Aorta (tissue), 5 donors: ENCODE measurements around the gene MIPOL1. TPM values are rescaled to one million over a fixed set of nuclear protein-coding genes. Genes with fewer than 3 reads are reported as not detected.
"Not testable (repeated sequence)": the region's sequence is repeated elsewhere in the genome, so short reads cannot be mapped to it uniquely, and the experiment has no call there.

ENCODE experiments used
- ATAC-seq: fragments of 200-7000 bp; cut with Tn5 transposase; one replicate; pipeline ENCODE4 v1.9.1; 2022; ENCODE audit warnings: moderate library complexity; ENCODE audit not compliant: low FRiP score
- DNase-seq, 2 donors: peaks; one replicate each; pipeline ENCODE4 v3.0.0-alpha.2; 2020
- H3K27ac ChIP-seq, 2 donors: one replicate each; pipeline ENCODE4 v1.5.1; 2013; ENCODE audit warnings: low read length in 2 of 2, mild to moderate bottlenecking in 2 of 2, moderate library complexity in 2 of 2, control low read depth in 1 of 2, inconsistent platforms in 1 of 2, low read depth in 1 of 2
- H3K27me3 ChIP-seq, 2 donors: one replicate each; pipeline ENCODE4 v1.6.1; 2013; ENCODE audit warnings: control low read depth in 1 of 2, low read length in 1 of 2, mild to moderate bottlenecking in 1 of 2, moderate library complexity in 1 of 2; ENCODE audit not compliant: insufficient read depth in 2 of 2, control insufficient read depth in 1 of 2
- H3K36me3 ChIP-seq, 2 donors: one replicate each; pipeline ENCODE4 v1.6.1; 2013; ENCODE audit warnings: control low read depth in 1 of 2, low read length in 1 of 2, mild to moderate bottlenecking in 1 of 2; ENCODE audit not compliant: insufficient read depth in 2 of 2, control insufficient read depth in 1 of 2
- H3K4me1 ChIP-seq, 2 donors: one replicate each; pipeline ENCODE4 v1.6.1; 2013; ENCODE audit warnings: low read length in 2 of 2, control low read depth in 1 of 2, mild to moderate bottlenecking in 1 of 2, moderate library complexity in 1 of 2; ENCODE audit not compliant: insufficient read depth in 2 of 2, control insufficient read depth in 1 of 2
- H3K4me3 ChIP-seq, 2 donors: one replicate each; pipeline ENCODE4 v1.5.1; 2013; ENCODE audit warnings: low read length in 2 of 2, control low read depth in 1 of 2, mild to moderate bottlenecking in 1 of 2
- H3K9me3 ChIP-seq: one replicate; pipeline ENCODE4 v1.6.1; 2013; ENCODE audit warnings: mild to moderate bottlenecking, low read length; ENCODE audit not compliant: control insufficient read depth
- WGBS, 2 donors: extraction: QIAGEN DNeasy Blood & Tissue Kit; methylation state at CpG; one replicate each; pipeline ENCODE4 v1.1.7; 2013; 5-methylcytosine and 5-hydroxymethylcytosine counted together
- intact Hi-C, 2 donors: fragments of 100-400 bp; cut with DNase I; formaldehyde crosslinking; loops; one replicate each; pipeline versions ENCODE4 v1.14.2 to v1.15.0; 2022
- long read RNA-seq, 2 donors: library from polyadenylated mRNA; unstranded; transcript quantifications; one replicate each; pipeline ENCODE4 v2.0.0, GENCODE V29; 2020 to 2021
- polyA plus RNA-seq, 2 donors: library from polyadenylated mRNA; stranded (reverse); fragments of 200-250 nt; gene quantifications; one replicate each; pipeline ENCODE4 v1.2.3, GENCODE V29; 2013
- total RNA-seq, 2 donors: library from RNA; stranded (reverse); fragmentation: NEBNext Ultra II Directional; extraction: Animal tissue kit (Norgen Biotek cat#: 25700); gene quantifications; one replicate each; pipeline ENCODE4 v1.2.1, GENCODE V29; 2021
- donor health status: healthy with polysubstance abuse.
- donor health status: Bipolar disorder and iron deficiency.
- donor health status: DM: no; HTN: no; CAD: no.
- donor health status: DM: no; HTN: no; CAD: no.
- donor health status: DM: yes; HTN: yes; CAD: no.

MIPOL1 gene
- total RNA-seq (10 to 100 TPM; 19.7 to 20.6 TPM), polyA plus RNA-seq (1 to 10 TPM; 3.4 to 4.1 TPM)
- long read RNA-seq, donor 1, partial matches to known transcripts = 1 of 11 reads
- long read RNA-seq, donor 1, other reads (novel, unspliced or antisense) = 10 of 11 reads
- long read RNA-seq, donor 2, partial matches to known transcripts = 0 of 9 reads
- long read RNA-seq, donor 2, other reads (novel, unspliced or antisense) = 9 of 9 reads

DNA sequence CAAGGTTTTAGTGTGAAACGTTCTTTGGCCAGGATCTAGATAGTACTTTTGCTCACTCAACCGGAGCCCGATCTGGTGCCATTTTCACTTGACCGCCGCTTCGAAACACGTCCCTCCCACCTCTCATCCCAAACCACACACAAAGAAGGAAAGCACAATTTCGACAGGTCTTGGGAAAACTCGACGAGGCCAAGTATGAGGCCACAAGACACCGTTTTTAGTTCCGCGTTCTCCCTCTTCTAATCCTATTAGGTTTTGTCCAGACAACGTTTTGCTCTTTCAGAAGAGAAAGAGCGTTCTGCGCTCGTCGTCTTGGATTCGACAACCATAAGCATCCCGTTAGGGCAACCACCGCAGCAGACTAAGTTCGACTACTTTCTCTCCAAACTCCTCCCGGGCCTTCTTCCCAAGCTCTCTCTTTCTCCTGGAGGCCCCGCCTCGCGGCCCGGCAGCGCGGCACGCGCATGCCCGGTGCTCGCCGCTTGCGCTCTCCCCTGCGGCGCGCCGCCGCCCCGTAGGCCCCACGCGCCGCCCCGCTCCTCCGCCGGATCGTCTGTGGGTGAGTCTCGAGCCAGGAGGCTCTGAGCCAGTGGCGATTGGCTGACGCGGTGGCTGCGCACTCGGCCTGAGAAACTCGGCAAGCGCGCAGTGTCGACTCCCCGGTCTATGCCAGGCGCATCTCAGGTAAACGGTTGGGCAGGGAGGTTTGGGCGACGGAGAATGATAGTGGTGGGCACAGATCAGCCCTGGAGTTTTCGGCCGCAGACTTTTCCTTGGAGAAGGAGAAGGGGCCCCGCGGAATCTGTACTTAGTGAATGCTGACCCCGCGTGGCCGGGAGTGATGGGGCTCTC, at the start of gene MIPOL1:
MIPOL1 (plus strand) TSS at position 517 of the 852 bp plus-strand sequence. CDS start 49,952 bp downstream, outside the sequence.
- Histone ChIP-seq H3K4me3 (peak within 1 kb of the TSS; percentile 68 to 94), H3K9me3 (no peaks in the 10 kb centered on the region), H3K4me1 (no peaks in the 10 kb centered on the region), H3K27ac (peak within 1 kb of the TSS; percentile 38 to 98), H3K27me3 (no peaks in the 10 kb centered on the region), H3K36me3 (no peaks in the 10 kb centered on the region)
- 0% methylated on average over 68 to 70 of the region's 70 CpGs for WGBS, 2 donors
- peak; percentile 89 to 95 for DNase-seq
- intact Hi-C loops = loop anchor here in 1 of 2 donors (5.0 kb wide), 1 partner anchor 535 kb away; the partner anchor contains the start of gene PAX9
- peak; percentile 99 for ATAC-seq

DNA sequence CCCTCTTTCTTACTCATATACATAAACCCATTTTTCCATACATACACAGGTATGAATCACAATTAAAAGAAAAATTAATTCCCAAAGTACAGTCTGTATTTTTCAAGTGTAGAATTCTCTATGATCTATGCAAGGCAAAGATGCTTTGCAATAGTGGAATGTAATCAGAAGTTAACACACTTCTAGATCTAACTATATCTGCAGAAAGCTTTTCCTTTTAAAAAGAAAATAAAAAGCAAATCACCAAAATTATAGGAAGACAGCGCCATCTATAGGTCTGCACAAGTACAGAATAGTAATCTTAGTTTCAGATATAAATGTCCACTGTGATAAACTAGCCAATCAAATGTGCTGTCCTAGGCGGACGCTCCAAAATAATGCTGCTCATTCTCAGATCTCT, 47.3 kb upstream of the MIPOL1 start:
- Histone ChIP-seq H3K4me3 (no peak overlapping the region), H3K4me1 (no peaks in the 10 kb centered on the region), H3K27me3 (no peaks in the 10 kb centered on the region), H3K9me3 (peaks cover 2% of the 10 kb centered on the region), H3K36me3 (no peaks in the 10 kb centered on the region), H3K27ac (no peak overlapping the region)
- ATAC-seq = peak; percentile 73
- intact Hi-C loops = loop anchor here (2.0 to 5.0 kb wide), 2 partner anchors 504 to 598 kb away; no protein-coding TSS in a partner anchor
- no peak for DNase-seq
- 0% methylated on average over 3 of the region's 3 CpGs for WGBS, 2 donors

DNA sequence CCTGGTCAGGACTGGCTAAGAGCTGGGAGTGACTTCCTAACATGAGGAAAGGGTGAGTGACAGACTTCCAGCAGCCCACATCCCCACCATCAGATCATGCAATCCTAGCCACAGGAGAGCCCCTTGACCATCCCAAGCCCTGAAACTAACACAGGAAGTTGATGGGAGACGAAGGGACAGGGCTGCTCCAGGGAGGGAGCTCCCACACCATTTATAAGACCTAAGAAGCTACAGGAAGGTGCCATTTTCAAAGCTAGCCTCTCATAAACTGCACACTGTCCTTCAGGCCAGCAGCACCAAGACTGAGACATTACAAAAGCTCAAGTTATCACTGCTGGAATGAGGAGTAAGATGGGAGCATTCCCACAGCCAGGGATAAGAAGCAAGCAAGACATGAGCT, 44.7 kb upstream of the MIPOL1 start:
- no peak overlapping the region for H3K27ac ChIP-seq
- no peaks in the 10 kb centered on the region for H3K4me1 ChIP-seq
- H3K4me3 ChIP-seq = no peak overlapping the region
- intact Hi-C loops = loop anchor here in 1 of 2 donors (5.0 kb wide), 1 partner anchor 601 kb away; no protein-coding TSS in a partner anchor
- no peak for ATAC-seq
- H3K9me3 ChIP-seq = peaks cover 2% of the 10 kb centered on the region
- WGBS, 2 donors = 21 to 23% methylated on average over 1 of the region's 1 CpG
- no peaks in the 10 kb centered on the region for H3K27me3 ChIP-seq
- DNase-seq = no peak
- no peaks in the 10 kb centered on the region for H3K36me3 ChIP-seq

DNA sequence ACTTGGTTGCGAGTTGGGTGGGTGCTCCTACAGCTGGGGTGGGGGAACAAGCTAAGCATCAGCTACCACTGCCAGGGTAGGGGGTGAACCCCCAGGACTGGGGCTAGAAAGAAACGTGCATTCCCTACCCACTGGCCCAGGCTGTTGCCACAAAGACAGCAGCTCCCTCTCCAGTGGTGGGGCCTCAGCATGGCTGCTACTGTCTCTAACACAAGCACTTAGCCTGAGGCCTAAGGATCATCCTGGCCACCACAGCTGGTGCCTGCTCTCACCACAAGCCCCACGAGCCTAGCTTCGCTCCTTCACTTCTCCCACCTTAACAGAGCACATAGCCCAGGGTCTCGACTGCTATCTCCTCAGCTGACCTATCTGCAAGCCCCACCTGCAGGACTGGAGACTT, 44.3 kb upstream of the MIPOL1 start:
- Histone ChIP-seq H3K4me1 (no peaks in the 10 kb centered on the region), H3K9me3 (peaks cover 2% of the 10 kb centered on the region), H3K36me3 (no peaks in the 10 kb centered on the region), H3K4me3 (no peak overlapping the region), H3K27me3 (no peaks in the 10 kb centered on the region), H3K27ac (no peak overlapping the region)
- no peak for DNase-seq
- 81 to 83% methylated on average over 5 of the region's 5 CpGs for WGBS, 2 donors
- intact Hi-C loops = loop anchor here in 1 of 2 donors (5.0 kb wide), 1 partner anchor 601 kb away; no protein-coding TSS in a partner anchor
- ATAC-seq = no peak

GRCh38 chr14:37157987-37158386, 39.8 kb upstream of the MIPOL1 start:
- peaks cover 2% of the 10 kb centered on the region for H3K9me3 ChIP-seq
- intact Hi-C loops = no loop called here
- no peaks in the 10 kb centered on the region for H3K27me3 ChIP-seq
- DNase-seq (no peak), ATAC-seq (no peak)
- 82 to 83% methylated on average over 2 of the region's 2 CpGs for WGBS, 2 donors
- H3K36me3 ChIP-seq = no peaks in the 10 kb centered on the region
- no peak overlapping the region for H3K4me3 ChIP-seq
- H3K27ac ChIP-seq = no peak overlapping the region
- H3K4me1 ChIP-seq = no peaks in the 10 kb centered on the region

DNA sequence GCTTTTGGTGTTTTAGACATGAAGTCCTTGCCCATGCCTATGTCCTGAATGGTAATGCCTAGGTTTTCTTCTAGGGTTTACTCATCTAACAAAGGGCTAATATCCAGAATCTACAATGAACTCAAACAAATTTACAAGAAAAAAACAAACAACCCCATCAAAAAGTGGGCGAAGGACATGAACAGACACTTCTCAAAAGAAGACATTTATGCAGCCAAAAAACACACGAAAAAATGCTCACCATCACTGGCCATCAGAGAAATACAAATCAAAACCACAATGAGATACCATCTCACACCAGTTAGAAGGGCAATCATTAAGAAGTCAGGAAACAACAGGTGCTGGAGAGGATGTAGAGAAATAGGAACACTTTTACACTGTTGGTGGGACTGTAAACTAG, 35.4 kb upstream of the MIPOL1 start:
- H3K36me3 ChIP-seq, H3K27me3 ChIP-seq, ATAC-seq, H3K9me3 ChIP-seq, intact Hi-C loops, H3K4me3 ChIP-seq, H3K27ac ChIP-seq, H3K4me1 ChIP-seq, DNase-seq: not testable (repeated sequence)
- no CpG with 5 or more reads among the region's 2 CpGs for WGBS, 2 donors

DNA sequence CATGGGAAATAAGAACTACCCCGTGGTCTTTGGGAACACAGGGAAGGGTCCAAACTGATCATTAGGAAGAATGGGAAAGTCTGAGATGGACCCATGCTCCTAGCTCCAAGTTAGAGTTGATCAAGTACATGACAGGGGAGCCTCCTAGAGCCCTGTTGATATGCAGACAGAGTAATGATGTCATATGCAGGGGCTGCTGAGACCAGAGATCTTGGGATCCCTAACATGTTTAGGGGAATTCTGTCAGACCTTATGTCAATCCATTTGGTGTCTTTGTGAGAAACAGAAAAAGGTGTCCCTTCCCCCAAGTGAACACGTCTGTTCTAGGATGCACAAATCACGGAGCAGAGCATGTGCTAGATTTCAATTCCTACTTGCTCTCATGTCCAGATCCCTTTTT, 31.9 kb upstream of the MIPOL1 start:
- H3K27ac ChIP-seq = no peak overlapping the region
- WGBS, 2 donors = 80 to 82% methylated on average over 3 of the region's 3 CpGs
- no peaks in the 10 kb centered on the region for H3K36me3 ChIP-seq
- intact Hi-C loops = no loop called here
- no peaks in the 10 kb centered on the region for H3K4me1 ChIP-seq
- DNase-seq (no peak), ATAC-seq (no peak)
- H3K4me3 ChIP-seq = no peak overlapping the region
- H3K27me3 ChIP-seq = no peaks in the 10 kb centered on the region
- peaks cover 1% of the 10 kb centered on the region for H3K9me3 ChIP-seq

GRCh38 chr14:37167151-37168047, 30.3 kb upstream of the MIPOL1 start:
- DNase-seq (no peak), ATAC-seq (no peak)
- intact Hi-C loops = no loop called here
- peaks cover 1% of the 10 kb centered on the region for H3K9me3 ChIP-seq
- H3K27ac ChIP-seq = no peak overlapping the region
- no peaks in the 10 kb centered on the region for H3K36me3 ChIP-seq
- no peaks in the 10 kb centered on the region for H3K27me3 ChIP-seq
- no peaks in the 10 kb centered on the region for H3K4me1 ChIP-seq
- WGBS, 2 donors = 71 to 74% methylated on average over 10 of the region's 10 CpGs
- H3K4me3 ChIP-seq = no peak overlapping the region
